Esophagus muscularis mucosa (tissue), 4 donors: ENCODE measurements around the gene NPHP4. TPM values are rescaled to one million over a fixed set of nuclear protein-coding genes. Genes with fewer than 3 reads are reported as not detected.

ENCODE experiments used
- DNase-seq: peaks from one replicate; pipeline ENCODE4 v3.0.0-alpha.2; 2017; ENCODE audit errors: extremely low spot score
- H3K27ac ChIP-seq, 4 donors: fragments of 200-600 bp; sonication (generic); replicated peaks in 1 of 4; 1 replicate in 3 of 4; 2 replicates in 1 of 4; pipeline ENCODE4 v1.5.1; 2016 to 2019; ENCODE audit warnings: mild to moderate bottlenecking in 1 of 4
- H3K27me3 ChIP-seq, 4 donors: fragments of 200-600 bp; sonication (generic); one replicate each; pipeline versions ENCODE4 v1.5.1 to v1.6.0; 2016 to 2019
- H3K36me3 ChIP-seq, 4 donors: fragments of 200-600 bp; sonication (generic); one replicate each; pipeline ENCODE4 v1.5.1; 2016 to 2019
- H3K4me1 ChIP-seq, 4 donors: fragments of 200-600 bp; sonication (generic); one replicate each; pipeline ENCODE4 v1.5.1; 2016 to 2019
- H3K4me3 ChIP-seq, 4 donors: fragments of 200-600 bp; sonication (generic); 1 replicate in 2 of 4; 2 replicates in 2 of 4; pipeline ENCODE4 v1.5.1; 2016 to 2019; ENCODE audit warnings: mild to moderate bottlenecking in 4 of 4, moderate library complexity in 1 of 4
- H3K9me3 ChIP-seq, 4 donors: fragments of 200-600 bp; sonication (generic); 1 replicate in 3 of 4; 2 replicates in 1 of 4; pipeline ENCODE4 v1.5.1; 2016 to 2019
- CTCF ChIP-seq, 3 experiments: fragments of 200-600 bp in 2 of 3; fragments of 450-650 bp in 1 of 3; sonication (generic) in 2 of 3; IDR thresholded peaks; one replicate each; pipeline ENCODE4 v1.5.1; 2017 to 2019; ENCODE audit warnings: antibody characterized with exemption in 3 of 3, mild to moderate bottlenecking in 2 of 3, moderate library complexity in 1 of 3
- EP300 ChIP-seq: sonication (generic); formaldehyde crosslinking; IDR thresholded peaks from one replicate; pipeline ENCODE4 v1.6.1; 2017; ENCODE audit warnings: antibody characterized with exemption
- POLR2A ChIP-seq: fragments of 450-650 bp; IDR thresholded peaks from one replicate; pipeline ENCODE4 v1.6.1; 2017; ENCODE audit warnings: antibody characterized with exemption, moderate library complexity, mild to moderate bottlenecking, low read depth
- POLR2AphosphoS5 ChIP-seq, 2 donors: sonication (generic); formaldehyde crosslinking; IDR thresholded peaks; one replicate each; pipeline ENCODE4 v1.6.1; 2017; ENCODE audit warnings: antibody characterized with exemption in 2 of 2
- WGBS: methylation state at CpG from one replicate; pipeline ENCODE4 v1.1.5; 2018; 5-methylcytosine and 5-hydroxymethylcytosine counted together
- intact Hi-C: fragments of 100-400 bp; cut with DNase I; formaldehyde crosslinking; loops from one replicate; pipeline ENCODE4 v1.15.1; 2023
- total RNA-seq, 4 donors: library from RNA; depleted of rRNA; stranded (reverse); fragments of >200 nt; gene quantifications; one replicate each; pipeline versions ENCODE4 v1.1.0 to v1.2.1, GENCODE V29; 2016

Gene NPHP4
- total RNA-seq, 4 donors from 2014 or later = 6.5 to 9.1 (median 8.0) TPM

- Histone ChIP-seq H3K27me3 (no peaks in the 10 kb centered on the region), H3K4me1 (no peaks in the 10 kb centered on the region), H3K36me3 (peaks cover 5 to 97% (median 78%) of the 10 kb centered on the region in 4 donors), H3K9me3 (peaks cover 0 to 17% (median 7%) of the 10 kb centered on the region in 4 donors), H3K27ac (no peak overlapping the region), H3K4me3 (no peak overlapping the region)
- over 99% methylated on average over 13 of the region's 20 CpGs for WGBS
- intact Hi-C loops = no loop called here
- TF ChIP-seq POLR2A = no peak
- TF ChIP-seq CTCF (IDR thresholded peaks at IDR 0.05) = no peak
- TF ChIP-seq POLR2AphosphoS5 (IDR thresholded peaks at IDR 0.05) = no peak
- no peak for TF ChIP-seq EP300
- no peak for DNase-seq
These were observed 114.3 kb downstream of the NPHP4 start for GRCh38 chr1:5877683-5878530.

- no peak overlapping the region for H3K27ac ChIP-seq
- no peak overlapping the region for H3K4me3 ChIP-seq
- no peaks in the 10 kb centered on the region for H3K4me1 ChIP-seq
- peaks cover 0 to 17% (median 7%) of the 10 kb centered on the region in 4 donors for H3K9me3 ChIP-seq
- 89% methylated on average over 22 of the region's 22 CpGs for WGBS
- DNase-seq = no peak
- intact Hi-C loops = no loop called here
- no peaks in the 10 kb centered on the region for H3K27me3 ChIP-seq
- TF ChIP-seq EP300 (no peak), POLR2AphosphoS5 (IDR thresholded peaks at IDR 0.05) (no peak), CTCF (IDR thresholded peaks at IDR 0.05) (no peak), POLR2A (no peak)
- H3K36me3 ChIP-seq = peaks cover 5 to 100% (median 80%) of the 10 kb centered on the region in 4 donors
These were observed 115.2 kb downstream of the NPHP4 start for GRCh38 chr1:5877001-5877400.

GRCh38 chr1:5876094-5876650 is 116.1 kb downstream of the NPHP4 start:
- H3K36me3 ChIP-seq = peaks cover 5 to 100% (median 81%) of the 10 kb centered on the region in 4 donors
- DNase-seq = no peak
- H3K4me1 ChIP-seq = no peaks in the 10 kb centered on the region
- no peak overlapping the region for H3K27ac ChIP-seq
- 95% methylated on average over 7 of the region's 7 CpGs for WGBS
- H3K27me3 ChIP-seq = no peaks in the 10 kb centered on the region
- intact Hi-C loops = no loop called here
- no peak overlapping the region for H3K4me3 ChIP-seq
- H3K9me3 ChIP-seq = peaks cover 0 to 17% (median 7%) of the 10 kb centered on the region in 4 donors
- TF ChIP-seq POLR2AphosphoS5 (IDR thresholded peaks at IDR 0.05) = no peak
- TF ChIP-seq EP300 = no peak
- TF ChIP-seq POLR2A = no peak
- no peak for TF ChIP-seq CTCF (IDR thresholded peaks at IDR 0.05)

- DNase-seq = no peak
- 92% methylated on average over 8 of the region's 15 CpGs for WGBS
These were observed 116.8 kb downstream of the NPHP4 start for GRCh38 chr1:5875345-5875910.

More at GRCh38 chr1:5875345-5875910, 116.8 kb downstream of the NPHP4 start:
- no peak for TF ChIP-seq CTCF (IDR thresholded peaks at IDR 0.05)
- no peak for TF ChIP-seq EP300
- no peak for TF ChIP-seq POLR2AphosphoS5 (IDR thresholded peaks at IDR 0.05)
- TF ChIP-seq POLR2A = no peak
- peaks cover 3 to 100% (median 77%) of the 10 kb centered on the region in 4 donors for H3K36me3 ChIP-seq
- intact Hi-C loops = no loop called here
- no peaks in the 10 kb centered on the region for H3K27me3 ChIP-seq
- H3K9me3 ChIP-seq = peaks cover 0 to 10% (median 7%) of the 10 kb centered on the region in 4 donors
- H3K4me3 ChIP-seq = no peak overlapping the region
- H3K4me1 ChIP-seq = no peaks in the 10 kb centered on the region
- no peak overlapping the region for H3K27ac ChIP-seq
